ENCODE measurements around the gene MRFAP1L1. TPM values are rescaled to one million over a fixed set of nuclear protein-coding genes. Genes with fewer than 3 reads are reported as not detected.
"Not testable (repeated sequence)": the region's sequence is repeated elsewhere in the genome, so short reads cannot be mapped to it uniquely, and the experiment has no call there.

The MRFAP1L1 gene
- total RNA-seq (2014; rRNA removed; shearing (Covaris generic)), result 44.1 and 62.6 TPM in 2 replicates
- polyA plus RNA-seq (2016; fragmentation: Nextera tagmentation; extraction: Ambion mirVana), result 43.9 and 46.1 TPM in 2 replicates

GRCh38 chr4:6709230-6710114 is at the start of gene MRFAP1L1:
Gene MRFAP1L1, minus strand, starts transcription at chr4:6709865. Its CDS starts 236 bp downstream, at chr4:6709629.
- H3K79me2 ChIP-seq (ENCODE audit: insufficient read depth), result peaks cover 51% of the 10 kb centered on the region
- peaks cover 13% of the 10 kb centered on the region for H3K36me3 ChIP-seq (ENCODE audit: low read depth)
- in situ Hi-C loops (cut with MboI), result loop anchor here (10.0 kb wide), 1 partner anchor 365 kb away; no protein-coding TSS in a partner anchor
- peak within 1 kb of the TSS; percentile 81 for H3K9ac ChIP-seq
- no peaks in the 10 kb centered on the region for H4K20me1 ChIP-seq (ENCODE audit: insufficient read depth)
- H3K4me1 ChIP-seq (ENCODE audit: insufficient read depth), result peaks cover 13% of the 10 kb centered on the region
- H2AFZ ChIP-seq, result peak within 1 kb of the TSS; percentile 89
- TF ChIP-seq EZH2 (IDR thresholded peaks at IDR 0.05; ENCODE audit: insufficient read depth, poor library complexity, severe bottlenecking), result no peak
- TF ChIP-seq EZH2phosphoT487 (IDR thresholded peaks at IDR 0.05; ENCODE audit: insufficient read depth, low read depth), result no peak
- WGBS, 2 experiments (ENCODE audit: low coverage in 1 of 2, low lambda C conversion rate in 2 of 2, missing lambda C conversion rate in 2 of 2), result 1% methylated on average over 72 of the region's 72 CpGs
- H3K4me3 ChIP-seq, result peak within 1 kb of the TSS; percentile 81
- H3K9me3 ChIP-seq (ENCODE audit: low read depth), result no peaks in the 10 kb centered on the region
- H3K27me3 ChIP-seq (replicated peaks; ENCODE audit: insufficient read depth), result no peaks in the 10 kb centered on the region
- H3K4me2 ChIP-seq (ENCODE audit: unreplicated experiment), result peak within 1 kb of the TSS; percentile 97
- DNase-seq, result peak; percentile 99
- H3K27ac ChIP-seq, result peak within 1 kb of the TSS; percentile 68
- no peaks in the 10 kb centered on the region; the same call in 1 of the 2 replicates for H3K9me2 ChIP-seq (ENCODE audit: insufficient read depth)
- H3F3A ChIP-seq (ENCODE audit: insufficient read depth), result no peaks in the 10 kb centered on the region

GRCh38 chr4:6758728-6759127 is 49.1 kb upstream of the MRFAP1L1 start:
- Histone ChIP-seq H3K79me2 (ENCODE audit: insufficient read depth) (no peaks in the 10 kb centered on the region), H3K4me3 (no peak overlapping the region), H3F3A (ENCODE audit: insufficient read depth) (no peaks in the 10 kb centered on the region), H3K9me2 (ENCODE audit: insufficient read depth) (no peaks in the 10 kb centered on the region), H3K9me3 (ENCODE audit: low read depth) (no peaks in the 10 kb centered on the region), H3K27me3 (replicated peaks; ENCODE audit: insufficient read depth) (no peaks in the 10 kb centered on the region), H3K4me2 (ENCODE audit: unreplicated experiment) (no peak overlapping the region), H3K9ac (no peak overlapping the region), H3K36me3 (ENCODE audit: low read depth) (no peaks in the 10 kb centered on the region), H4K20me1 (ENCODE audit: insufficient read depth) (no peaks in the 10 kb centered on the region), H3K27ac (no peak overlapping the region), H3K4me1 (ENCODE audit: insufficient read depth) (no peaks in the 10 kb centered on the region), H2AFZ (no peak overlapping the region)
- WGBS, 2 experiments (ENCODE audit: low coverage in 1 of 2, low lambda C conversion rate in 2 of 2, missing lambda C conversion rate in 2 of 2), result 76 to 78% methylated on average over 4 of the region's 4 CpGs
- in situ Hi-C loops (cut with MboI), result no loop called here
- TF ChIP-seq EZH2phosphoT487 (IDR thresholded peaks at IDR 0.05; ENCODE audit: insufficient read depth, low read depth) (no peak), EZH2 (IDR thresholded peaks at IDR 0.05; ENCODE audit: insufficient read depth, poor library complexity, severe bottlenecking) (no peak)
- no peak for DNase-seq

GRCh38 chr4:6756345-6756744 is 46.7 kb upstream of the MRFAP1L1 start:
- H3K27me3 ChIP-seq (replicated peaks; ENCODE audit: insufficient read depth); H3K79me2 ChIP-seq (ENCODE audit: insufficient read depth); H3K9ac ChIP-seq; H3K9me2 ChIP-seq (ENCODE audit: insufficient read depth); H3K4me3 ChIP-seq; H3K27ac ChIP-seq; H3K36me3 ChIP-seq (ENCODE audit: low read depth); in situ Hi-C loops (cut with MboI); H4K20me1 ChIP-seq (ENCODE audit: insufficient read depth); H3K4me1 ChIP-seq (ENCODE audit: insufficient read depth); DNase-seq; H3F3A ChIP-seq (ENCODE audit: insufficient read depth); H2AFZ ChIP-seq; H3K4me2 ChIP-seq (ENCODE audit: unreplicated experiment); H3K9me3 ChIP-seq (ENCODE audit: low read depth): not testable (repeated sequence)
- WGBS, 2 experiments (ENCODE audit: low coverage in 1 of 2, low lambda C conversion rate in 2 of 2, missing lambda C conversion rate in 2 of 2), result 81 to 82% methylated on average over 2 of the region's 6 CpGs

GRCh38 chr4:6755088-6755753 is 45.6 kb upstream of the MRFAP1L1 start:
- DNase-seq, result no peak

More at GRCh38 chr4:6755088-6755753, 45.6 kb upstream of the MRFAP1L1 start:
- Histone ChIP-seq H3F3A (ENCODE audit: insufficient read depth) (no peaks in the 10 kb centered on the region), H3K9ac (no peak overlapping the region), H3K36me3 (ENCODE audit: low read depth) (no peaks in the 10 kb centered on the region), H3K4me3 (no peak overlapping the region), H3K9me3 (ENCODE audit: low read depth) (no peaks in the 10 kb centered on the region), H4K20me1 (ENCODE audit: insufficient read depth) (no peaks in the 10 kb centered on the region), H3K4me2 (ENCODE audit: unreplicated experiment) (no peak overlapping the region), H2AFZ (no peak overlapping the region), H3K27me3 (replicated peaks; ENCODE audit: insufficient read depth) (no peaks in the 10 kb centered on the region), H3K4me1 (ENCODE audit: insufficient read depth) (no peaks in the 10 kb centered on the region), H3K27ac (no peak overlapping the region), H3K79me2 (ENCODE audit: insufficient read depth) (no peaks in the 10 kb centered on the region), H3K9me2 (ENCODE audit: insufficient read depth) (no peaks in the 10 kb centered on the region)
- TF ChIP-seq EZH2 (IDR thresholded peaks at IDR 0.05; ENCODE audit: insufficient read depth, poor library complexity, severe bottlenecking), result no peak
- in situ Hi-C loops (cut with MboI), result no loop called here
- WGBS, 2 experiments (ENCODE audit: low coverage in 1 of 2, low lambda C conversion rate in 2 of 2, missing lambda C conversion rate in 2 of 2), result 74 to 86% methylated on average over 5 of the region's 5 CpGs
